HG03469 (cell line): ENCODE data around the gene RNF223.
A peak's percentile ranks its signal among the peaks of the same experiment; 100 is the strongest.

ENCODE experiments used
- ATAC-seq: cut with Tn5 transposase; IDR thresholded peaks from one replicate; pipeline ENCODE4 v1.9.1; 2021; ENCODE audit warnings: mild to moderate bottlenecking, moderate library complexity, moderate number of reproducible peaks; ENCODE audit not compliant: unreplicated experiment

The RNF223 gene

GRCh38 chr1:1047407-1047806, 26.7 kb downstream of the RNF223 start:
- ATAC-seq = no peak

- ATAC-seq = no peak
Observed at GRCh38 chr1:1046767-1047166, 27.3 kb downstream of the RNF223 start.

GRCh38 chr1:1046243-1046642, 27.9 kb downstream of the RNF223 start:
- ATAC-seq = no peak

GRCh38 chr1:1045129-1045528, 29.0 kb downstream of the RNF223 start:
- ATAC-seq = no peak

GRCh38 chr1:1044455-1045078, 29.5 kb downstream of the RNF223 start:
- no peak for ATAC-seq

- no peak for ATAC-seq
Observed at GRCh38 chr1:1043921-1044320, 30.2 kb downstream of the RNF223 start.

- ATAC-seq = no peak
Observed at GRCh38 chr1:1043411-1043810, 30.7 kb downstream of the RNF223 start.

GRCh38 chr1:1042835-1043234, 31.3 kb downstream of the RNF223 start:
- no peak for ATAC-seq

GRCh38 chr1:1041873-1042272, 32.2 kb downstream of the RNF223 start:
- no peak for ATAC-seq

- ATAC-seq = no peak
Observed at GRCh38 chr1:1041092-1041523, 33.0 kb downstream of the RNF223 start.

- no peak for ATAC-seq
Observed at GRCh38 chr1:1040004-1040991, 33.8 kb downstream of the RNF223 start.

- no peak for ATAC-seq
Observed at GRCh38 chr1:1039145-1039910, 34.8 kb downstream of the RNF223 start.

- no peak for ATAC-seq
Observed at GRCh38 chr1:1038694-1039093, 35.4 kb downstream of the RNF223 start.

GRCh38 chr1:1037366-1038327, 36.5 kb downstream of the RNF223 start:
- no peak for ATAC-seq

GRCh38 chr1:1035291-1035943, 38.7 kb downstream of the RNF223 start:
- no peak for ATAC-seq

- no peak for ATAC-seq
Observed at GRCh38 chr1:1034439-1034781, 39.7 kb downstream of the RNF223 start.

- no peak for ATAC-seq
Observed at GRCh38 chr1:1033731-1034438, 40.2 kb downstream of the RNF223 start.

- ATAC-seq = peak; percentile 69
Observed at GRCh38 chr1:1033009-1033587, 41.0 kb downstream of the RNF223 start.

GRCh38 chr1:1032424-1032823, 41.7 kb downstream of the RNF223 start:
- ATAC-seq = no peak
